ENCODE results near the gene LRRN4CL.
"Not testable (repeated sequence)": the region's sequence is repeated elsewhere in the genome, so short reads cannot be mapped to it uniquely, and the experiment has no call there.

Gene LRRN4CL

DNA sequence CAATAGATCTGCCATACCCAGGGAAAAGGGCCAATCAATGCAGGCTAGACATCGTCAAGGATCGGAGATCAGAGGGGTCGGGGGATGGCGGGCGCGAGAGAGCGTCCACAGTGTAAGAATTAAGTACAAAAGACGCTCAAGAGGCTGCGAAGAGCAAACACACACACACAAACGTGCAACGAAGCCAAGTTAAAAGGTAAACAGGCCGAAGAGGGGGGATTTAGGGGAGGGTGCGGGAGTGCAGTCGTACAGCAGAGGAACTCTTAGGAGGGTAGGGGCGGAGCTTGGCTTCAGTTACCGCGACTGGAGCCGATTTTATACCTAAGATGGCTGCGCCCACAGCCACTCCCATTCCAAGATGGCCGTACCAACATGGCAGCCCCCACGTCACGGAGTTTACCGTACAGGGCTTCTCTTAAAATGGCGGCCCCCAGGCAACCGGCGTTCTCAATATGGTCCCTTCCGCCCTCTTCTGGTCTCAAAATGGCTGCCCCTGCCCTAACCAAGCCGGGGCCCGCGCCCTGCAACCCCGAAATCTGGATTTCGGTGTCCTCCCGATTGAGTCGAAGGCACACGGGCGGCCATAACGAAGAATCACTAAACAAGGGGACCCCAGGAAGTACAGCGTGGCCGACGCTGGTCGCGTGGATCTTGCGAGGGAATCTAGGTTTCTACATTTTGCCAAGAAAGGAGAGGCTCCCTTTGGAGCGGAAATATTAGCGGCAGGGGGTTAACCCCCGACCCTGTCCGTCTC lies 20.1 kb upstream of the LRRN4CL start:
- DNase-seq (ENCODE audit: low spot score), result peak; percentile 99

DNA sequence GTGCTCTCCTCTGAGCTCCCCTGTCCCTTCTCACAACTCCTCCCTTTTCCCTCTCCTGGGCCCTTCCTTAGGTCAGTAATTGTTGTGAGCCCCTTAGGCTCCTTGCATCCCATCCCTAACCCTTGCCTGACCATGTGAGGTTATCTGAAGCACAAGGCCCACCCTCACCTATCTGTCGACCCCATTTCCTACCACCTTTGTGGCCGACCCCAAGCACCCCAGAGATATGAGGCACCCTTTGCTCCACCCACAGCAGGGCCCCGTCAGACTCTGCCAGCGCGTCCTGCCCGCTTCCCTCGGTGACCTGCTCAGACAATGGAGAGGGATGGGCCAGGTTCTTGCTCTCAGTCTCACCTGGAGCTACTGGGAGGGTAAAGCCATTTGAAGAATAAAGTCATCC lies 19.5 kb upstream of the LRRN4CL start:
- DNase-seq (ENCODE audit: low spot score), result no peak

DNA sequence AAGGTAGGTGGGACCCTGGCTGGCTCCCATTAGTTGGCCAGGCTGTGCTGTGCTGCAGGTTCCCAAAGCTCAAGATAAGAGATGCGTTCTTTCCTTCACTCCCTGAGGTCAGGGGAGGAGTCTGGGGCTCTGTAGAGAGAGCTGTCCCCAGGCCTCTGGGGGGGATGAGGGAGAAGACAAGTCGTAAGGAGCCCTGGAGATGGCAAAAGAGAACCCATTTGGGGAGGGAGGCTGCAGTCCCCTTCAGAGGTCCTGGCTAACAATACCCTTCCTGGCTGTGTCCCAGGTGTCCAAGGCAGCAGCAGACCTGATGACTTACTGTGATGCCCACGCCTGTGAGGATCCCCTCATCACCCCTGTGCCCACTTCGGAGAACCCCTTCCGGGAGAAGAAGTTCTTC lies 19.1 kb upstream of the LRRN4CL start:
- no peak for DNase-seq (ENCODE audit: low spot score)

DNA sequence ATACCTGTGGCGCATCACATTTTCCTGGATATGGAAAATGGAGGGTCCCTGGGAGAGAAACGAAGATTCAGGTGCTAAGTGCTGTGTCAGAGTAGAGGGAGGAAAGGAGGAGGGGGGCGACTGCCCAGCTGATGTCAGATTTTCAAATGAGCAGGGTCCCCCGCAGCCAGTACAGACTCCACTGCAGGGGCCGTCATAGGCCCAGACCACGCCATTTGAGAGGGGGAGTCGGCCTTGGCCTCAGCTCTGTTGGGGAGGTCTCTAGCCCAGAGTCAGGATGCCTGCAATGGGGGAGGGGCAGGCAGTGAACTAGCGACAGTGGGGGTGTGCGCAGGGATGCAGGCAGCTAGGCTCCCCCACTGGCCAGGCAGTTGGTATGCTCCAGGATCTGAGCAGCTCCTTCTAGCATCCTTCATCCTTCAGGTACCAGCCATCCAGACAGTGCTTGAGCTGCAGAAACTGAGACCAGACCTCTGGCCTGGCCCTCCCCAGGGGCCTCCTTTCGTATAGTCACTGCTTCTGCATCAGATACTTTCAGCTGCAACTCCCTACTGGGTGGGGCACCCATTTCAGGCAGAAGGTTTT lies 18.0 kb upstream of the LRRN4CL start, which contains the start of the genes BSCL2 and GNG3:
Gene BSCL2 (minus strand): TSS at position 148 of the 585 bp plus-strand sequence. CDS start 229 bp downstream, outside the sequence.
Gene GNG3 (plus strand): TSS at position 400 of the 585 bp plus-strand sequence. CDS start 620 bp downstream, outside the sequence.
- peak; percentile 99 for DNase-seq (ENCODE audit: low spot score)

DNA sequence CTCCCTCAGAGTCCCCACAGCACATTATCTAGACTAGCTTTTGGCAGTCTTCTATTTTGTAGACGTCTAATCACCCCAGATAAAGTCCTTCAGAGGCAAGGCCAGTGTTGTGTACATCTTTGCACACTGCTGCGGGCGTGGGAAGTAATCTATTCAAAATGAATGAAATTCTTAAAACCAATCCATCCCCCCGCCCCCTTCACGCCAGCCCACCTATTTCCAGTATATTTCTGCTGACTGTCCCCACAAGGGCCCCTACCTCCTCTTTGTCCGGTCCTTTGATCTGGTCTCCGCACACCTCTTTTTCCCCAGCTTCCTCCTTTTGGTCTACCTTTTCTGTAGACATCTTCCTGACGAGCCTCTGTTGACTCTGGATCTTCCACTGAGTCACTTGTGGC lies 17.5 kb upstream of the LRRN4CL start:
- no peak for DNase-seq (ENCODE audit: low spot score)

DNA sequence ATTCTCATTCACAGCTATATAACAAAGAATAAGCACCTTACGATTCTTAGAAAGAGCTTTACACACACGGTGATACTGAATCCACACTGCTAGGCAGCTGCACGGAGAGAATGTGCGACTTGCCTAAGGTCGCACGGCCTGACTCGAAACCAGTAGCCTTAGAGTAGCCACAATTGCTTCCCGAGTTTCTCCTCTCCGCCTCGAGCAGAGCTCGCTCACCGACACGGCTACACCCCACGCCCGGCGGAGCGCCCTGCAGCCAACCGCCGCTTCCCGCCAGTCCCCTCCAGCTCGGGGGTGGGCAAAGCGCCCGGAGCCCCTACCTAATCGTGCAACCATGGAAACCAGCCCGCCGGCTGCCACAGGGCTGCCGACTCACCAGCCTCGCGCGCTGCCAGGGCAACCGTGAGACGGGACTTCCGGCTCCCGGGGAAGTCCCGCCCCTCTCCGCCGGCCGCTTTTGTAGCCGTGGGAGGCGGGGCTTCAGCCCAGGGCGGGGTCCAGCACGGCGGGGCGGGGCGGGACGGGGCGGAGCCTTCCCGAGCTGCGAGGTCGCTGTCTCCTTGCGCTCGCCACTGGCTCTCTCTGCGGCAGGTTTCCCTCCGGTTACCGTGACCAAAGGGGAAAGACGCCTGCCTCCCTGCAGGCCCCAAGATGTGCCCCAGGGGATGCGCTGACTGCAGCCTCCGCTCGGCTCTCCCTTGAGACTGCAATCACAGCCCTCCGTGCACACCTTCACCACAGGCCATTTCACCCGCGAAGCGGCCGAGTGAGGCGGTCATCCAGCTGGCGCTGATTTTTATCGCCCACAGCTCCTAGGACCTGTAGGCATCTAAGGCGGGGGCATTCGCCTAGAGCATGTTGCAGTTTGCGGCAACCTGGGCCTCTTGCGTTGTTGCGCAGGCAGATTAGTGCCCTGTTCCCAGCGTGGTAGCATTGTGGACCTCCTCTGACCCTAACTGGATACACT lies 16.8 kb upstream of the LRRN4CL start:
- DNase-seq (ENCODE audit: low spot score), result peak; percentile 92

DNA sequence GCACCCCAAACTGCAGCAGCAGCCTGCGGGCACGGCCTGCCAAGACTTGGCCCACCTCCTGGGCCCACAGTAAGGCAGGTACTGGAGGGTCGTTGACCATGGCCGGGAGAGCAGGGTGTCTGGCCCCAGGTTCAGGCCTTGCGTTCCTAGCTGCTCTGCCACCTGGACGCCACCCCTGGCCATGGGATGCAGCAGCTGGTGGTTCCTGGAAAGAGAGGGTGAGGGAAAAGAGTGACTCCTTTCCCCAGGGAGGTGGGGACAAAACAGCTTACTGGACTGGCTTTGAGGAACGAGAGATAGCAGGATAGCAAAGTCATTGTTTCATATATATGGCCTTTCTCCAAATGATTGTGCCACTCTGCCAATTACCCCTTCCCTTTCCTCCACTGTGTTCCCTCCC lies 16.1 kb upstream of the LRRN4CL start:
- DNase-seq (ENCODE audit: low spot score), result no peak

DNA sequence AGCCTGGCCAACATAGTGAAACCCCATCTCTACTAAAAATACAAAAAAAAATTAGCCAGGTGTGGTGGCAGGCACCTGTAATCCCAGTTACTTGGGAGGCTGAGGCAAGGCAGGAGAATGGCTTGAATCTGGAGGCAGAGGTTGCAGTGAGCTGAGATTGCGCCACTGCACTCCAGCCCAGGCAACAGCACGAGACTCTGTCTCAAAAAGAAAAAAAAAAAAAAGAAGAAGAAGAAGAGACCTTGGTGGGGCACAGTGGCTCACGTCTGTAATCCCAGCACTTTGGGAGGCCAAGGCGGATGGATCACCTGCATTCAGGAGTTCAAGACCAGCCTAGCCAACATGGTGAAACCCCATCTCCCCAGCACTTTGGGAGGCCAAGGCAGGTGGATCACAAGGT lies 14.6 kb upstream of the LRRN4CL start:
- DNase-seq (ENCODE audit: low spot score), result not testable (repeated sequence)

DNA sequence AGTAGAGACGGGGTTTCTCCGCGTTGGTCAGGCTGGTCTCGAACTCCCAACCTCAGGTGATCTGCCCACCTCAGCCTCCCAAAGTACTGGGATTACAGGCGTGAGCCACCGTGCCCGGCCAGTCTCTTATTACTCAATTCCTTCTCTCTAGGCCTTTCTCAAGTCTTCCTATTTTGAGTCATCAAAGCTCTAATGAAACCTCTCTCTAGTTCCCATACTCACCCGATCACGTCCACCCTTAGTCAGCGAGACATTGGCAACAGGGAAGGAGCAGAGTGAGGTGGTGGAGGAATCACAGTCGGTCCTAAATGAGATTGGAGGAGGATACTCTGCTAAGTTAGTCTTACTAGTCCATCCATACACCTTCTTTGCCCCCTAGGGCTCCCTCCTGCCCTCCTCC lies 12.9 kb upstream of the LRRN4CL start:
- DNase-seq (ENCODE audit: low spot score), result no peak

DNA sequence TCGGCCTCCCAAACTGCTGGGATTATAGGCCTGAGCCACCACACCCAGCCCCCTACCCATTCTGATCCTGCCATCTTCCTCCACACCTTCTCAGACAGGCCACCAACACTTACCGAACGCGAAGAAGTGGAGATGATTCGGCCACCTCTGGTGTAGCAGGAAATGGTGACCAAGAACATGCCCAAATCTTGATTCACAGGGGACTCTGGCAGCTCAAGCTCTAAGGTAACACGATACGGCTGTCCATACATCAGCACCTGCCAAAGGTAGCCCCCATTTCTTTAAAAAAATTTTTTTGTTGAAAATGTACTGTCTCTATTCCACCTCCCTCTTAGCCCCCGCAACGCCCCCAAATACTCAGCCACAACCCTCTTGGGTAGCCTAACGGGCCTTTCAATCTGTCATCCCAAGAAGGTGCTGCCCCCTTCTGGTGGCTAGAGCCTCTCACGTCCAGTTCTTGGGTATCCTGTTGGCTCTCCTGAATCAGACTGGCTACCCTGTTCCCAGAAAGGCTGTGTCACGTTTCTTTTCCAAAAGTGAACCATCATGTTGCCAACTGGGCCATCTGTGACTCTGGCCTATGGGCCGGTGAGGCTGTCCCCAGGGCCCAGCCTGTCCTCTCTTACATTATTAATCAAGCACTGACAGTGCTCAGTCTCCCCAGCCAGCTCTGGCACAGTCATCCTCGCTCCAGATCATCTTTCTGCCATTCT lies 5.3 kb upstream of the LRRN4CL start:
- peak; percentile 95 for DNase-seq (ENCODE audit: low spot score)

DNA sequence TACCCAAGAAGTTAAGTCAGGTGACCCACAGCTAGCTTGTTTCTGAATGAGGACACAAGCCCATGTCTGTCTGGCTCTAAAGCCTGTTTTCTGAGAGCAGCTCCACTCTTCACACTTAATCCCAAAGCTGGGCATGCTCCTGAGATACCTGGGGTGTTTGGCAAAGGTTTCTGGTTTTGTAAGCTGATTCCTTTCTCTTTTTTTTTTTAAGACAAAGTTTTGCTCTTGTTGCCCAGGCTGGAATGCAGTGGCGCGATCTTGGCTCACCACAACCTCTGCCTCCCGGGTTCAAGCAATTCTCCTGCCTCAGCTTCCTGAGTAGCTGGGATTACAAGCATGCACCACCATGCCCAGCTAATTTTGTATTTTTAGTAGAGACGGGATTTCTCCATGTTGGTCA lies 4.3 kb upstream of the LRRN4CL start:
- not testable (repeated sequence) for DNase-seq (ENCODE audit: low spot score)

DNA sequence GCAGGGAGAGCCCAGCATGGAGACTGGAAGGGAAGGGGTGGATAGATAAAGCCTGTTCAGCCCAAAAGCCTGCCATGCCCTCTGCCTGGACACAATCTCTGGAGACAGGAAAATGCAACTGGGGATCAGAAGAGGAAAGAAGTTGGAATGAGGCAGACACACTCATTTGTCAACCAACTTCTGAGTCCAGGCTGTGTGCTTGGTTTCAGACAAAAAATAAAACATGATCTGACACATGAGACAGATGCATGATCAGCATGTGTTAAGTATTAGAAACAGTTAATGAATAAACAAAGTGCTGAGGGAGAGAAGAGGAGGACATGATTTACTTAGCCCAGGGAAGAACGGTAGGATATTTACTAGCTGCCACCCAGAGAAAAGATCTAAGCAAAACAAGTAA lies 839 bp downstream of the LRRN4CL start:
- DNase-seq (ENCODE audit: low spot score), result no peak

DNA sequence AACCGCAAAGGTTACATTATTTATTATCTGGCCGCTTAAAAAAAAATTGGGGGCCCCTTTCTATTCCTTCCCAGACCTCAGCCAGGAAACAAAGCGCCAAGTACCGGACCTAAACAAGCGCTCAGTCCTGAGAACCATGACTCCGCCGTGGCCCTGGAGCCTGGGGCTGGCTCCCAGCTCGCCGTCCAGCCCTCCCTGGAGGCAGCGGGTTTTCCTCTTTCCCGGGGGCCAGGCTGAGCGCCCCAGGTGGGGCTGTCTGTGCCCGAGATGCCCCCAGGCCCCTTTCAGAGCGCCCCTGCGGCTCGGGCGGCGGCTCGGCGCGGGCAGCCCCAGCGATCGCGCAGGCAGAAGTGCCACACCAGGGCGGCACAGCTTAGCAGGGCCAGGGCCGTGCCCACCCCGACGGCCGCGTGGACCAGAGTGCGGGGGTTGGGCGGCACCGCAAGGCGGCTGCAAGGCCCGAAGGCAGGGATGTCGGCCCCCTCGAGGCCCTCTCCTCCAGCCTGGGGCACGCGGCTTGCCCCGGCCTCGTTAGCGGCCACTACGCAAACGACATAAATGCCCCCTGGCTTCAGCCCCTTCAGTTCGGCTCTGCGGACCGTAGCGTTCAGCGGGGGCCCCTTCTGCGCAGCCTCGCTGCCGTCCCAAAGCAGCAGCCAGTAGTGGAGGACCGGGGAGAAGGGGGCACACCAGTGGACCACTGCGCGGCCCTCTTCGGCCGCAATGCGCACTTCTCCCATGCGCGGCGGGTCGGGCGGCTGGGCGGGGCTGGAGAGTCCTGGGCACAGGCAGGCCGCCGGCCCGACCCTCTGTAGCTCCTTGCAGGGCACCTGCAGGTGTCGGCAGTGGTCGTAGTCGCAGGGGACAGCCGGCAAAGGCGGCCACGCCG lies 1.6 kb downstream of the LRRN4CL start:
- no peak for DNase-seq (ENCODE audit: low spot score)

DNA sequence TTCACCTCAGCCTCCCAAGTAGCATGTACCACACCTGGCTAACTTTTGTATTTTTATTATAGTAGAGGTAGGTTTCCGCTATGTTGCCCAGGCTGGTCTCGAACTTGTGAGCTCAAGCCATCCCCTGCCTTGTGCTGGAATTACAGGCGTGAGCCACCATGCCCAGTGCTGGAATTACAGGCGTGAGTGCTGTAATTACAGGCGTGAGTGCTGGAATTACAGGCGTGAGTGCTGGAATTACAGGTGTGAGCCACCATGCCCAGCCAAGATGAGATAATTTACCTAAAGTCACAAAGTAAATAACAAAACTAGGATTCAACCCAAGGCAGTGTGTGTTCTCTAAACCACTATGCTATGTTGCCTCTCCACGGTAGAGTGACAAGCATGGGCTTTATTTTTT lies 6.8 kb downstream of the LRRN4CL start:
- no peak for DNase-seq (ENCODE audit: low spot score)

DNA sequence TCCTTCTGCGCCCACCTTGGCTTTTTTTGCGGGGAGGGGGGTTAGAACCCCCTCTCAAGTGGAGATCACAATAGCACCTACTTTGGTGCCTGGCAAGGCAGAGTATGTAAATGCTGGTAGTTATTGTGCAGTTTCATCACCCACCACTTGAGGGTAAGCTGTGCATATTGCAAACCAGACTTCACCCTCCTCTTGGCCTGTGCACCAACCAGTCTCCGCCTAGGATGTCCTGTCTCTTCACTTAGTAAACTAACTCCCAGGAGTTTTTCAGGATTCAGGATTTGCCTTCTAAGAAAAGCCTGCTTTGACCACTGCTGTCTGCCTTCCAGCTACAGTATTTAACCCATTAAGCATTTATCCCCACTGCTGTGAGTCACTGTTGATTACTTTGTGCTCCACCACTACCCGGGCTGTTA lies 8.5 kb downstream of the LRRN4CL start:
- DNase-seq (ENCODE audit: low spot score), result peak; percentile 75

DNA sequence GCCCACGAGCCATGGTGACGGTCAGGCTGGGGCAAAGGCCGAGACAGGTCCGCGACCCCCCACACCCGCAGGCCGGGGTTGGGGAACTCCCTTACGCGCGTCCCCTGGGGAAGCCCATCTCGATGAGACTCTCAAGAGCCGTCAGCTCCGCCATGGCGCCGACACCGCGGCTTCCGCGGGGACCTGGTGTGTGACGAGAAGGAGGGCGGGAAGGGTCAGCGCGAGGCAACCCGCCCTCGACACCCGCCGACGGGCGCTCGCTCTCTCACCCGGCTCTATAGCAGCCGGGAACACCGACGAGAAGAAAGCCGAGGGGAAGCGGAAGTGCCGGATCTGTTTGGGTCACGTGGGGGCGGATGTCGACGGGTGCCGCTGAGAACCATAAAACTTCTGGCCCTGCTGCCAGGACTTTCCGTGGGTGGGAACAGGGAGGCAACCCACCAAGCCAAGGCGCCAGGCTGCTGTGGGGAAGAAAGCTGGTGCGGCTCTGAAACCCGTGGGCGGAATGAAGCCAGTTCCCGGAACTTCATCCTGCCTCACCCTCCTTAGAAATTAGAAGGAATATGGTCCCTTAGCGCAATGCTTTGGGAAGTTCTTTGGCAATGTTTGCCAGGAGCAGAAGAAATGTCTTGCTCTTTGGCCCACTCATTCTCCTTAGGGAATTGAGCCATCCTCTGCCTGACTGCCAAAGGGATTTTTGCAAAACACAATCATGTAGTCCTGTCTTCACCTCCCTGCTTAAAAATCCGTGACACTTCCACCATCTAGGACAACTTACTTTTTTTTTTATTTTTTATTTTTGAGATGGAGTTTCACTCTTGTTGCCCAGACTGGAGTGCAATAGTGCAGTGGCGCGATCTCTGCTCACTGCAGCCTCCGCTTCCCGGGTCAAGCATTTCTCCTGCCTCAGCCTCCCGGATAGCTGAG lies 10.3 kb downstream of the LRRN4CL start, which contains the start of gene UBXN1:
Gene UBXN1 (minus strand): TSS at position 304 of the 927 bp plus-strand sequence. CDS start 150 bp downstream, at position 154.
- DNase-seq (ENCODE audit: low spot score), result peak; percentile 90

DNA sequence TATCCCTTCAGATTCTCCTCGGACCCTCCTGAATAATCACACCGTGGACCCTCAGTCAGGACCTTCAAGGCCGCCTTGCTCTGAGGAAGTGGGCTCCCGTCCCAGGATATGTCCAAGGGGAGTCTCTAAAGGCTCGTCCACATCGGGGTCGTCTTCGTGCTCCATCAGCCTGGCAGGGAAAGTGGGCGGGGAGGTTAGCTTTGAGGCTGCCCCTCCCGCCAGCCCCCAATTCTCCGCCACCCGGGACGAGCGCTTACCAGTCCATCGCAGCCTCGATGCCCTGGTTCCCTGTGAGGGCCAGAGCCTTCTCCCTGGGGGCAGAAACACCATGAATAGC lies 10.9 kb downstream of the LRRN4CL start:
- no peak for DNase-seq (ENCODE audit: low spot score)

DNA sequence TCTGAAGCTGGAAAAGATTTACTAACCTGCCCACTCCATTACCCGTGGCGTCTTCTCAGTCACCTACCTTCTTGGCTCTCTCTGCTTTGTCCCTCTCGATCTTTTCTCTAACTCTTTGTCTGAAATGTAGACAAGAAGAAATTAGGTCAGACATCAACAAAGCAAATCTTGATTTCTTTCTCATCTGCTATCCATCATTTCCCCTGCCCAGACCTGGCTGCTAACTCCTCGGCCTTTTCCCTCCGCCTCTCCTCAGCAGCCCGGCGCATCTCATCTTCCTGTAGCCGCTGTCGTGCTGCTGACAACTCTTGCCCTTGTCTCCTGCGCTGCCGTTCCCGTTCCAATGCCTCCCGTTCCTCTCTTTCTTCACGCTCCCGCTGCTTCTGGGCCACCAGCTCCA lies 11.6 kb downstream of the LRRN4CL start:
- DNase-seq (ENCODE audit: low spot score), result no peak

DNA sequence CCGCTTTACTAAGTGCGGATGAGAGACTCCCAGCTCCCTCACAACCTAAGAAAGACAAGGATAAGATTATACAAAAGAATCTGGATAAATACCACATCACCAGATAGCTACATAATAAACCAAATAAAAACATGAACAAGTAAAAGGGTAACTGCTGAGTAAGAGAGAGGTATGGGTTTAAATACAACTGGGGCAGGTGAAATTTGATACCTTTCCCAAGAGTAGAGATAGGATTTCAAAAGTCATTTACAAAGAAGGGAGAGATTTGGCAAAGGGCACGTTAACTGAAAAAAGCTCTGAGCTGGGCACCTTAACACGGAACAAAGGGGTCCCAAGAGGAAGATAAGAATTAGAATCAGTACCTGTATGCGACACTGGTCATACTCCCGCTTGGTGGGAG lies 12.2 kb downstream of the LRRN4CL start:
- DNase-seq (ENCODE audit: low spot score), result no peak

DNA sequence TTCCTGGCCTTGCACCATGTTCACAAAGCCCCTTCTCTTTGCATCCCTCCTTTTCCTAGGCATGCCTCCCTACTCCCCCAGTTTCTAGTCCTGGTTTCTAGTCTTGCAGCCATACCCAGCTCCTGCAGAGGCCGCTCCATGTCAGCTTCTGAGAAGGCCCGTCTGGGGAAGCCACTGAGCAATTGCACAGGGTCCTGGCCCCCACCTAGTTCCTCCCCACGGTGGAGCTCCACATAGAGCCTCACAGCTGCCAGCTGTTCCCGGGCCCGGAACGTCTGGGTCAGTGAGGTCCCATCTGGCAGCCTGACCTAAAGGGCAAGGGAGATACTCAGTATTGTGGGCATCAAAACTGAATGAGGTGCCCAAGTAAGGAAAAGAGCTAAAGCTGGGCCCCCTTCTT lies 12.6 kb downstream of the LRRN4CL start:
- DNase-seq (ENCODE audit: low spot score), result no peak

Measured in cerebellar cortex (tissue), 1 donor.